Right atrium auricular region (tissue), 2 donors: ENCODE measurements around the gene CD47. TPM values are rescaled to one million over a fixed set of nuclear protein-coding genes. Genes with fewer than 3 reads are reported as not detected.

Experiments
- DNase-seq: peaks from one replicate; pipeline ENCODE4 v3.0.0-alpha.2; 2019; ENCODE audit warnings: low spot score
- H3K27ac ChIP-seq, 2 donors: fragments of 200-600 bp; sonication (generic); 1 replicate in 1 of 2; 2 replicates in 1 of 2; pipeline ENCODE4 v1.5.1; 2016 to 2019
- H3K27me3 ChIP-seq, 2 donors: fragments of 200-600 bp; sonication (generic); one replicate each; pipeline versions ENCODE4 v1.5.1 to v1.6.0; 2017 to 2019
- H3K36me3 ChIP-seq: fragments of 200-600 bp; sonication (generic); one replicate; pipeline ENCODE4 v1.5.1; 2016
- H3K4me1 ChIP-seq, 2 donors: fragments of 200-600 bp; sonication (generic); one replicate each; pipeline versions ENCODE4 v1.5.1 to v1.6.0; 2017 to 2019
- H3K4me3 ChIP-seq, 2 donors: fragments of 200-600 bp; sonication (generic); 1 replicate in 1 of 2; 2 replicates in 1 of 2; pipeline ENCODE4 v1.5.1; 2017 to 2019; ENCODE audit warnings: mild to moderate bottlenecking in 1 of 2, moderate library complexity in 1 of 2
- H3K9me3 ChIP-seq, 2 donors: fragments of 200-600 bp; sonication (generic); one replicate each; pipeline ENCODE4 v1.5.1; 2019
- CTCF ChIP-seq, 2 donors: fragments of 200-600 bp; sonication (generic); IDR thresholded peaks; one replicate each; pipeline ENCODE4 v1.5.1; 2019; ENCODE audit warnings: antibody characterized with exemption in 2 of 2
- total RNA-seq, 2 donors: library from RNA; depleted of rRNA; stranded (reverse); fragments of >200 nt; gene quantifications; one replicate each; pipeline ENCODE4 v1.1.0, GENCODE V29; 2016

The CD47 gene
- total RNA-seq, 2 donors from 2014 or later, result 52.1 to 92.2 TPM

GRCh38 chr3:108065096-108065495 is 25.7 kb downstream of the CD47 start:
- H3K9me3 ChIP-seq, result no peaks in the 10 kb centered on the region
- peaks cover 0 to 46% of the 10 kb centered on the region in 2 donors for H3K4me1 ChIP-seq
- TF ChIP-seq CTCF (IDR thresholded peaks at IDR 0.05), result no peak
- H3K27me3 ChIP-seq, result no peaks in the 10 kb centered on the region
- no peak overlapping the region for H3K27ac ChIP-seq
- DNase-seq, result no peak
- H3K36me3 ChIP-seq, result peaks cover 2% of the 10 kb centered on the region
- H3K4me3 ChIP-seq, result no peak overlapping the region

- Histone ChIP-seq H3K9me3 (no peaks in the 10 kb centered on the region), H3K27ac (no peak overlapping the region), H3K4me1 (peaks cover 0 to 46% of the 10 kb centered on the region in 2 donors), H3K27me3 (no peaks in the 10 kb centered on the region), H3K36me3 (peaks cover 7% of the 10 kb centered on the region), H3K4me3 (no peak overlapping the region)
- DNase-seq, result no peak
- TF ChIP-seq CTCF (IDR thresholded peaks at IDR 0.05), result no peak
These were observed 26.4 kb downstream of the CD47 start for GRCh38 chr3:108064293-108064887.

- H3K9me3 ChIP-seq, result no peaks in the 10 kb centered on the region
- H3K4me3 ChIP-seq, result no peak overlapping the region
- no peak for DNase-seq
- H3K27me3 ChIP-seq, result no peaks in the 10 kb centered on the region
- peak overlapping the region in 1 of 2 donors; percentile 14 for H3K27ac ChIP-seq
- no peak for TF ChIP-seq CTCF (IDR thresholded peaks at IDR 0.05)
- H3K36me3 ChIP-seq, result peaks cover 23% of the 10 kb centered on the region
- peaks cover 0 to 30% of the 10 kb centered on the region in 2 donors for H3K4me1 ChIP-seq
These were observed 28.8 kb downstream of the CD47 start for GRCh38 chr3:108062051-108062450.

GRCh38 chr3:108060331-108060730 is 30.5 kb downstream of the CD47 start:
- Histone ChIP-seq H3K9me3 (no peaks in the 10 kb centered on the region), H3K4me3 (no peak overlapping the region), H3K27me3 (no peaks in the 10 kb centered on the region), H3K4me1 (peaks cover 0 to 35% of the 10 kb centered on the region in 2 donors), H3K27ac (no peak overlapping the region), H3K36me3 (peaks cover 23% of the 10 kb centered on the region)
- no peak for TF ChIP-seq CTCF (IDR thresholded peaks at IDR 0.05)
- DNase-seq, result no peak

- no peak for TF ChIP-seq CTCF (IDR thresholded peaks at IDR 0.05)
- Histone ChIP-seq H3K27me3 (no peaks in the 10 kb centered on the region), H3K4me3 (no peak overlapping the region), H3K36me3 (peaks cover 23% of the 10 kb centered on the region), H3K4me1 (peaks cover 0 to 5% of the 10 kb centered on the region in 2 donors), H3K9me3 (no peaks in the 10 kb centered on the region), H3K27ac (no peak overlapping the region)
- DNase-seq, result no peak
These were observed 34.9 kb downstream of the CD47 start for GRCh38 chr3:108055931-108056330.

GRCh38 chr3:108054935-108055334 is 35.9 kb downstream of the CD47 start:
- Histone ChIP-seq H3K4me3 (no peak overlapping the region), H3K27me3 (no peaks in the 10 kb centered on the region), H3K36me3 (peaks cover 23% of the 10 kb centered on the region), H3K9me3 (no peaks in the 10 kb centered on the region), H3K27ac (no peak overlapping the region), H3K4me1 (peaks cover 0 to 5% of the 10 kb centered on the region in 2 donors)
- no peak for TF ChIP-seq CTCF (IDR thresholded peaks at IDR 0.05)
- DNase-seq, result no peak
